H1 (cell line): ENCODE measurements around the gene BSPRY. TPM values are rescaled to one million over a fixed set of nuclear protein-coding genes. Genes with fewer than 3 reads are reported as not detected.

ENCODE experiments used
- CTCF ChIA-PET: fragments of 300-600 bp; sonication (Branson Sonifier 250); formaldehyde crosslinking; loops from one replicate; lab custom pipeline; 2021; ENCODE audit not compliant: partially characterized antibody; lab: Charles Lee
- POLR2A ChIA-PET: fragments of 300-600 bp; sonication (Branson Sonifier 250); formaldehyde crosslinking; loops from one replicate; lab custom pipeline; 2021; ENCODE audit warnings: inconsistent platforms; ENCODE audit not compliant: partially characterized antibody; lab: Charles Lee
- DNase-seq, 2 experiments: peaks; one replicate each; pipeline versions ENCODE4 v3.0.0 to v3.0.0-alpha.2; 2010 to 2022; ENCODE audit warnings: low spot score in 2 of 2, low read depth in 1 of 2, mixed read lengths in 1 of 2
- FAIRE-seq: peaks from 2 replicates; lab custom pipeline; 2011; peaks lifted over from hg19 to GRCh38; lab: Jason Lieb, UNC
- H2AFZ ChIP-seq: 2 replicates; pipeline ENCODE4 v1.8.1; 2012; ENCODE audit warnings: low read length, inconsistent platforms
- H2AK5ac ChIP-seq: 2 replicates; pipeline ENCODE4 v1.6.1; 2013; ENCODE audit warnings: low read depth, low read length
- H2BK120ac ChIP-seq: replicated peaks from 2 replicates; pipeline ENCODE3; 2013; ENCODE audit warnings: low read depth, low read length, inconsistent platforms
- H2BK12ac ChIP-seq: 2 replicates; pipeline ENCODE4 v1.6.1; 2013; ENCODE audit warnings: low read depth, low read length
- H2BK15ac ChIP-seq: 2 replicates; pipeline ENCODE4 v1.6.1; 2013; ENCODE audit warnings: low read length
- H2BK20ac ChIP-seq: 2 replicates; pipeline ENCODE4 v1.6.1; 2013; ENCODE audit warnings: low read length
- H2BK5ac ChIP-seq: 2 replicates; pipeline ENCODE4 v1.6.1; 2013; ENCODE audit warnings: low read depth, low read length
- H3K14ac ChIP-seq: 2 replicates; pipeline ENCODE4 v1.6.1; 2013; ENCODE audit warnings: inconsistent platforms; ENCODE audit not compliant: insufficient read length
- H3K18ac ChIP-seq: 2 replicates; pipeline ENCODE4 v1.6.1; 2013; ENCODE audit warnings: low read length; ENCODE audit errors: extremely low read depth
- H3K23ac ChIP-seq: 2 replicates; pipeline ENCODE4 v1.6.1; 2013; ENCODE audit warnings: inconsistent platforms; ENCODE audit not compliant: insufficient read length
- H3K23me2 ChIP-seq: 2 replicates; pipeline ENCODE4 v1.6.1; 2013; ENCODE audit warnings: low read depth, low read length
- H3K27ac ChIP-seq: 2 replicates; pipeline ENCODE4 v1.6.1; 2011; ENCODE audit warnings: low read depth, low read length, inconsistent platforms
- H3K27me3 ChIP-seq, 4 experiments: replicated peaks in 1 of 4; 1 replicate in 1 of 4; 2 replicates in 3 of 4; pipeline versions ENCODE4 v1.6.1 to v1.8.1; 2011 to 2013; ENCODE audit warnings: low read length in 3 of 4, mild to moderate bottlenecking in 3 of 4, inconsistent platforms in 2 of 4, mixed read lengths in 2 of 4, moderate library complexity in 1 of 4; ENCODE audit not compliant: control insufficient read depth in 3 of 4, insufficient read depth in 3 of 4; ENCODE audit errors: extremely low read depth in 1 of 4
- H3K36me3 ChIP-seq, 4 experiments: 2 replicates each; pipeline versions ENCODE4 v1.6.1 to v1.8.1; 2011 to 2013; ENCODE audit warnings: mild to moderate bottlenecking in 4 of 4, low read length in 3 of 4, moderate library complexity in 2 of 4, control low read depth in 1 of 4, inconsistent platforms in 1 of 4; ENCODE audit not compliant: insufficient read depth in 4 of 4, control insufficient read depth in 2 of 4
- H3K4ac ChIP-seq: replicated peaks from 2 replicates; pipeline ENCODE3; 2013; ENCODE audit warnings: low read length, low read depth, mixed read lengths, inconsistent platforms; ENCODE audit not compliant: insufficient read length
- H3K4me1 ChIP-seq, 4 experiments: replicated peaks in 1 of 4; 1 replicate in 1 of 4; 2 replicates in 3 of 4; pipeline versions ENCODE4 v1.6.1 to v1.8.1; 2011 to 2013; ENCODE audit warnings: low read length in 3 of 4, inconsistent platforms in 2 of 4, mixed read lengths in 1 of 4; ENCODE audit not compliant: insufficient read depth in 4 of 4, control insufficient read depth in 3 of 4
- H3K4me2 ChIP-seq, 2 experiments: 2 replicates each; pipeline versions ENCODE4 v1.6.1 to v1.8.1; 2011 to 2013; ENCODE audit warnings: low read depth in 2 of 2, low read length in 2 of 2, control low read depth in 1 of 2, inconsistent platforms in 1 of 2, mild to moderate bottlenecking in 1 of 2; ENCODE audit not compliant: insufficient read depth in 1 of 2
- H3K4me3 ChIP-seq, 4 experiments: fragments of 200-600, 300-600 bp in 1 of 4; sonication (generic), shearing (Covaris generic), sonication (Bioruptor Twin) in 1 of 4; 2 replicates each; pipeline versions ENCODE4 v1.5.1 to v1.8.1; 2011 to 2016; ENCODE audit warnings: low read length in 4 of 4, low read depth in 3 of 4, control low read depth in 2 of 4, inconsistent platforms in 2 of 4, mild to moderate bottlenecking in 2 of 4, mixed read lengths in 1 of 4, moderate library complexity in 1 of 4; ENCODE audit not compliant: insufficient read depth in 2 of 4; ENCODE audit errors: extremely low read depth in 1 of 4
- H3K56ac ChIP-seq: replicated peaks from 2 replicates; pipeline ENCODE3; 2013; ENCODE audit warnings: low read depth, mild to moderate bottlenecking, mixed read lengths, low read length, inconsistent platforms; ENCODE audit not compliant: insufficient read length
- H3K79me1 ChIP-seq: 2 replicates; pipeline ENCODE4 v1.6.1; 2013; ENCODE audit warnings: low read depth, low read length, control low read depth
- H3K79me2 ChIP-seq, 2 experiments: 2 replicates each; pipeline versions ENCODE4 v1.6.1 to v1.8.1; 2012 to 2013; ENCODE audit warnings: low read length in 2 of 2, mild to moderate bottlenecking in 2 of 2, inconsistent platforms in 1 of 2; ENCODE audit not compliant: insufficient read depth in 2 of 2, control insufficient read depth in 1 of 2
- H3K9ac ChIP-seq, 4 experiments: replicated peaks in 1 of 4; 1 replicate in 1 of 4; 2 replicates in 3 of 4; pipeline versions ENCODE4 v1.6.1 to v1.8.1; 2011 to 2013; ENCODE audit warnings: low read depth in 3 of 4, low read length in 3 of 4, control low read depth in 2 of 4, mild to moderate bottlenecking in 2 of 4, moderate library complexity in 2 of 4, inconsistent platforms in 1 of 4; ENCODE audit errors: extremely low read depth in 1 of 4
- H3K9me3 ChIP-seq, 2 experiments: 2 replicates each; pipeline versions ENCODE4 v1.6.1 to v1.8.1; 2012 to 2013; ENCODE audit warnings: mild to moderate bottlenecking in 2 of 2, moderate library complexity in 2 of 2, control low read depth in 1 of 2, inconsistent platforms in 1 of 2, low read depth in 1 of 2, low read length in 1 of 2, mixed read lengths in 1 of 2; ENCODE audit not compliant: insufficient read depth in 2 of 2
- H4K20me1 ChIP-seq, 2 experiments: replicated peaks in 1 of 2; 2 replicates each; pipeline versions ENCODE3 to v1.8.1; 2011 to 2013; ENCODE audit warnings: inconsistent platforms in 2 of 2, low read length in 2 of 2, mild to moderate bottlenecking in 1 of 2; ENCODE audit not compliant: insufficient read depth in 2 of 2, control insufficient read depth in 1 of 2
- H4K5ac ChIP-seq: 2 replicates; pipeline ENCODE4 v1.6.1; 2013; ENCODE audit warnings: low read length, low read depth, mixed read lengths, inconsistent platforms; ENCODE audit not compliant: insufficient read length
- H4K8ac ChIP-seq: 2 replicates; pipeline ENCODE4 v1.8.0; 2013; ENCODE audit warnings: mild to moderate bottlenecking, moderate library complexity, low read length, inconsistent platforms; ENCODE audit not compliant: insufficient read depth; ENCODE audit errors: extremely low read depth
- H4K91ac ChIP-seq: replicated peaks from 2 replicates; pipeline ENCODE3; 2013; ENCODE audit warnings: low read length, mixed read lengths, inconsistent platforms; ENCODE audit not compliant: insufficient read length
- CHD1 ChIP-seq: IDR thresholded peaks from 2 replicates; pipeline ENCODE4 v1.6.1; 2012; ENCODE audit warnings: low read depth, low read length, improper control_type of control experiment
- CREB1 ChIP-seq: IDR thresholded peaks from 2 replicates; pipeline ENCODE4 v1.6.1; 2012; ENCODE audit warnings: inconsistent platforms
- CTCF ChIP-seq, 3 experiments: IDR thresholded peaks; 1 replicate in 2 of 3; 2 replicates in 1 of 3; pipeline versions ENCODE4 v1.5.1 to v1.6.1; 2011; ENCODE audit warnings: low read length in 3 of 3, mild to moderate bottlenecking in 3 of 3, inconsistent platforms in 2 of 3, low read depth in 1 of 3, moderate library complexity in 1 of 3; ENCODE audit not compliant: insufficient read depth in 1 of 3; ENCODE audit errors: control extremely low read depth in 1 of 3
- GTF2F1 ChIP-seq: IDR thresholded peaks from 2 replicates; pipeline ENCODE4 v1.6.1; 2012; ENCODE audit warnings: low read depth, low read length, improper control_type of control experiment, borderline replicate concordance
- JUND ChIP-seq: IDR thresholded peaks from 2 replicates; pipeline ENCODE4 v1.6.1; 2011; ENCODE audit warnings: mild to moderate bottlenecking, improper control_type of control experiment, low read length
- KDM1A ChIP-seq: fragments of 200-600, 300-600 bp; sonication (generic); IDR thresholded peaks from 2 replicates; pipeline ENCODE4 v1.7.1; 2016; ENCODE audit warnings: mild to moderate bottlenecking, low read length, borderline replicate concordance
- MAFK ChIP-seq: IDR thresholded peaks from 2 replicates; pipeline ENCODE4 v1.6.1; 2012; ENCODE audit warnings: low read depth, mild to moderate bottlenecking, improper control_type of control experiment, low read length
- RXRA ChIP-seq: IDR thresholded peaks from 2 replicates; pipeline ENCODE4 v1.6.1; 2011; ENCODE audit warnings: low read depth, mild to moderate bottlenecking, low read length, moderate library complexity; ENCODE audit not compliant: insufficient read depth
- USF2 ChIP-seq: IDR thresholded peaks from 2 replicates; pipeline ENCODE4 v1.6.1; 2011; ENCODE audit warnings: low read length, improper control_type of control experiment
- WGBS, 2 experiments: shearing (Covaris generic) in 1 of 2; methylation state at CpG; one replicate each; pipeline versions ENCODE4 v1.1.6 to v1.1.7; 2013 to 2015; ENCODE audit warnings: low lambda C conversion rate in 2 of 2, mixed read lengths in 2 of 2, inconsistent platforms in 1 of 2, low coverage in 1 of 2, missing lambda C conversion rate in 1 of 2; ENCODE audit not compliant: insufficient replicate concordance in 2 of 2, insufficient coverage in 1 of 2, insufficient read length in 1 of 2; ENCODE audit errors: extremely low coverage in 1 of 2, missing lambda C conversion rate in 1 of 2; 5-methylcytosine and 5-hydroxymethylcytosine counted together
- polyA plus RNA-seq, 7 experiments: library from polyadenylated mRNA; depleted of rRNA in 3 of 7; stranded (reverse) in 5 of 7; unstranded in 2 of 7; fragments of >200 nt in 5 of 7; fragments of 200-250 nt in 2 of 7; gene quantifications; 1 replicate in 5 of 7; 2 replicates in 1 of 7; 4 replicates in 1 of 7; pipeline versions ENCODE4 v1.2.1 to v1.2.3, GENCODE V29; 2011 to 2013; ENCODE audit warnings: missing spikeins in 2 of 7, mixed read lengths in 2 of 7
- total RNA-seq: library from RNA; stranded (reverse); fragmentation: NEBNext Ultra II Directional; extraction: Animal tissue kit (Norgen Biotek cat#: 25700); gene quantifications from 2 replicates; pipeline ENCODE4 v1.2.1, GENCODE V29; 2021

The BSPRY gene
- total and polyA plus RNA-seq, 2 of the 8 experiments (the other 6 are each of a cell fraction or from before 2014, with no cell fraction given) = 5.5 to 10.9 TPM

GRCh38 chr9:113395000-113395861 is 45.9 kb downstream of the BSPRY start:
- WGBS, 2 experiments = 86% methylated on average over 9 of the region's 9 CpGs; no CpG with 5 or more reads in 1 of the 2 experiments
- no peaks in the 10 kb centered on the region for H3K27me3 ChIP-seq
- H4K91ac ChIP-seq = no peak overlapping the region
- no peak overlapping the region for H3K56ac ChIP-seq
- no peaks in the 10 kb centered on the region; a peak in 1 of 7 replicates for H3K4me1 ChIP-seq
- peaks cover 0 to 2% of the 10 kb centered on the region in 2 experiments for H4K20me1 ChIP-seq
- H2AFZ ChIP-seq = no peak overlapping the region
- no peak overlapping the region for H4K8ac ChIP-seq
- FAIRE-seq (no peak), DNase-seq (no peak)
- POLR2A ChIA-PET = no interaction called here
- H3K36me3 ChIP-seq = peaks cover 0 to 4% (median 2%) of the 10 kb centered on the region in 4 experiments; a peak in 4 of 8 replicates
- no peak overlapping the region for H4K5ac ChIP-seq
- H3K14ac ChIP-seq = no peak overlapping the region
- no peak overlapping the region for H2BK20ac ChIP-seq
- no peak overlapping the region for H3K4me2 ChIP-seq
- no peak overlapping the region for H3K27ac ChIP-seq
- H2BK12ac ChIP-seq = no peak overlapping the region
- CTCF ChIA-PET = interaction anchor here (0.7 to 1.1 kb wide), 5 partner anchors 11 to 193 kb away, joined by 3 read pairs; partner anchors contain the start of gene WDR31
- H3K18ac ChIP-seq = no peak overlapping the region
- H3K9ac ChIP-seq = no peak overlapping the region
- H3K79me1 ChIP-seq = no peaks in the 10 kb centered on the region; the same call in 1 of the 2 replicates
- H2BK120ac ChIP-seq = no peak overlapping the region
- H2BK15ac ChIP-seq = no peak overlapping the region
- H3K79me2 ChIP-seq = no peaks in the 10 kb centered on the region
- H2BK5ac ChIP-seq = no peak overlapping the region
- H3K23me2 ChIP-seq = no peaks in the 10 kb centered on the region
- no peak overlapping the region for H3K4me3 ChIP-seq
- H3K23ac ChIP-seq = no peak overlapping the region
- H3K4ac ChIP-seq = no peak overlapping the region
- H2AK5ac ChIP-seq = no peak overlapping the region
- no peaks in the 10 kb centered on the region for H3K9me3 ChIP-seq
- no peak for TF ChIP-seq JUND
- TF ChIP-seq RXRA = no peak
- TF ChIP-seq CTCF (IDR thresholded peaks at IDR 0.05; ENCODE audit: control extremely low read depth in 1 of 3, insufficient read depth in 1 of 3, low read depth in 1 of 3, low read length in 3 of 3) = no peak
- TF ChIP-seq CREB1 = no peak
- TF ChIP-seq KDM1A = no peak
- TF ChIP-seq GTF2F1 = no peak
- TF ChIP-seq MAFK = no peak
- no peak for TF ChIP-seq CHD1
- no peak for TF ChIP-seq USF2
